NOMO-1 treated with DMSO at 0.1 percent for 48 hours (cell line): ENCODE measurements around the gene C6orf89.
"Not testable (repeated sequence)": the region's sequence is repeated elsewhere in the genome, so short reads cannot be mapped to it uniquely, and the experiment has no call there.

ENCODE experiments used
- DNase-seq: peaks from one replicate; lab custom pipeline; 2025; ENCODE audit not compliant: unreplicated experiment; lab: John Stamatoyannopoulos, UW

C6orf89 gene

DNA sequence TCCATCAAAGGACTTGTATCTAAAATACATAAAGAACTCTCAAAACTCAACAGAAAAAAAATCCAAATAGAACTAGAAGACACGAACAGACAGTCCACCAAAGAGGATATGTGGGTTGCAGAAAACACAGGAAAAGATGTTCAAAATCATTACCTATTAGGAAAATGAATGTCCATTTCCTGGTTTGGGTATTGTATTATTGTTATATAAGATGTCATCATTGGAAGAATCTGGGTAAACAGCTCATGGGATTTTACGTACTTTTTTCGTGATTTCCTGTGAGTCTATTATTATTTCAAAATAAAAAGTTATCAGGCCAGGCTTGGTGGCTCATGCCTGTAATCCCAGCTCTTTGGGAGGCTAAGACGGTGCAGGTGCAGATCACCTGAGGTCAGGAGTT is 59.5 kb downstream of the C6orf89 start:
- DNase-seq: no peak

DNA sequence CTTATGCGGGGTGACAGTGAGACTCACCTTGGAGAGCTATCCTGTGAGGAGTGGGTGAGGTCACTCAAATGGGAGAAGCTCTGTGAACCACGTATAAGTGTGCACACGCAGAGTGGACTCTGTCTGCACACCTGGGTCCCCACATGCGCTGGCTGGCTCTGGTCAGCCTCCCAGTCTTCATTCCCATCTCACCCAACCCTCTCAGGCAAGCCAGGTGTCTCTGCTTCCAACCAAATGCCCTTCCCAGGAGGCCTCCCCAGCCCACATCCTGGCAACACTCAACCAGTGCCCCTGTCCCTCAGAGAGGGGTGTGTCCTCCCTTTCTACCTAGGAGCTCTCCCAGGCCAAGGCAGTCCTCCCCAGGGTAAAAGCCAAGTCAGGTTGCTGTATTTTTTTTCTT is 60.8 kb downstream of the C6orf89 start:
- no peak for DNase-seq

DNA sequence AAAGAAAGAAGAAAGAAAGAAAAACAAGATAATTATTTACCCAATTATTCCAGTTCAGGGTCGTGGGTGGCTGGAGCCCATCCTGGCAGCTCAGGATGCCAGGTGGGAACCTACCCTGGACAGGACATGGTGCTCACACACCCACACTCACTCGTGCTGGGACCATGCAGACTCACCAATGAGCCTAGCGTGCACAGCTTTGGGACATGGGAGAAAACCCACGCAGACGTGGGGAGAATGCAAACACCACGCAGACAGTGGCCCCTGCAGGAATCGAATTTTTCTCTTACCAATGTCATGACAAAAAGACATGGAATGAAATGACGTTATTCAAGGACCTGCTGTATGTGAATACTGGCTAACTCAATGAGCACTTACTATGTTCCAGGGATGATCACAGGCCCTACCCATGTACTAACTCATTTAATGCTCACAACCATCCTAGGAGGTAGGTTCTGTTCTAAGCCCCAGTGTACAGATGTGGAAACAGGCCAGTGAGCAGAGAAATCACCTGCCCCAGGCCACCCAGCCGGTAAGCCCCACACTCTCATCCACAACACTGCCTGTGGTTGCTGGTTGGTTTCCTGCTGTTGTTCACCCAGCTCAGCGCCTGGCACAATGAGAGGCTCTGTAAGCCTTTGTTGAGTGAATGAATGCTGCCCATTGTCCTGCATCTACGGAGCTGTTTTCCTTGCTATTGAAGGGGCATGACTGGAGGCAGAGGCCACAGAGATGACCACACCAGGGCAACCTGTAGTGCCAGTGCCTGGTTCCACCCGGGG is 62.0 kb downstream of the C6orf89 start:
- no peak for DNase-seq

DNA sequence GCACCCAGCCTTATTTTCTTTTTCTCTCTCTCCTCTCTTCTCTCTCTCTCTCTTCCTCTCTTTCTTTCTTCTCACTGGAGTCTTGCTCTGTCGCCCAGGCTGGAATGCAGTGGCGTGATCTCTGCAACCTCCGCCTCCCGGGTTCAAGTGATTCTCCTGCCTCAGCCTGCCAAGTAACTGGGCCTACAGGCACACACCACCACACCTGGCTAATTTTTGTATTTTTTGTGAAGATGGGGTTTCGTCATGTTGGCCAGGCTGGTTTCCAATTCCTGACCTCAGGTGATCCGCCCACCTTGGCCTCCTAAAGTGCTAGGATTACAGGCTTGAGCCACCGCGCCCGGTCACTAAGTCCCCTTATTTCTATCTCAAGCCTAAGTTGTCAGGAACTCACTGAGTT is 63.3 kb downstream of the C6orf89 start:
- not testable (repeated sequence) for DNase-seq

DNA sequence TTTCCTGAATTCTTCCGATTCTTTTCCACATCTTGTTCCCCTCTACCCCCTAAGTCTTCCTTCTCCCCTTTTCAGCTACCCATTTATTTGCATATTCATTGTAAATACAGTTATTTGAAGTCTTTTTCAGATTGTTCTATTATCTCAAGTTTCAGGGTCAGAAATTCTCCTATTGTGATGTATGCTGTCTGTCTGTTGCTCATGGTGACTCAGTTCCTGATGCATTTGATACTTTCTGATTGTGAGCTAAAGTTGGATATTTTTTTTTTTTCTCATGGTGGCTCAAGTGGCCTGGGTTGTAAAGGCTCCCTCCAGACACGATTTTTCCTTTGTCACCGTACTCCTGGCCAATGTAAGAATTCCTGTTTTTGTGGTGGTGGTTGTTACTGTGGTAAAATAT is 63.9 kb downstream of the C6orf89 start:
- no peak for DNase-seq

DNA sequence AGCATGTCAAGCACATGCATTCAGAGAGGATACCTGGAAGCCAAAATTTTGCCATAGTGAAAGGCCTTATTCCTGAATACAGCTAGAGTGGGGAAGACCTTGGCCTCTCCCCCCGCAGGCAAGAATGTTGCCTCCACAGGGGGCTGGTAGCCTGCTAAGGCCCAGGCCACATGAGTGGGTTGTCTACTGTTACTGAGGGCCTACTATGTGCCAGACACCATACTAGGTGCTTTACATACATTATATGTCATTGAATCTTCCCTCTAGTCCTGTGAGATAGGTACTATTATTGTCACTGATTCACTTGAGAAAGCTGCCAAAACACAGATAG is 68.1 kb downstream of the C6orf89 start:
- no peak for DNase-seq

DNA sequence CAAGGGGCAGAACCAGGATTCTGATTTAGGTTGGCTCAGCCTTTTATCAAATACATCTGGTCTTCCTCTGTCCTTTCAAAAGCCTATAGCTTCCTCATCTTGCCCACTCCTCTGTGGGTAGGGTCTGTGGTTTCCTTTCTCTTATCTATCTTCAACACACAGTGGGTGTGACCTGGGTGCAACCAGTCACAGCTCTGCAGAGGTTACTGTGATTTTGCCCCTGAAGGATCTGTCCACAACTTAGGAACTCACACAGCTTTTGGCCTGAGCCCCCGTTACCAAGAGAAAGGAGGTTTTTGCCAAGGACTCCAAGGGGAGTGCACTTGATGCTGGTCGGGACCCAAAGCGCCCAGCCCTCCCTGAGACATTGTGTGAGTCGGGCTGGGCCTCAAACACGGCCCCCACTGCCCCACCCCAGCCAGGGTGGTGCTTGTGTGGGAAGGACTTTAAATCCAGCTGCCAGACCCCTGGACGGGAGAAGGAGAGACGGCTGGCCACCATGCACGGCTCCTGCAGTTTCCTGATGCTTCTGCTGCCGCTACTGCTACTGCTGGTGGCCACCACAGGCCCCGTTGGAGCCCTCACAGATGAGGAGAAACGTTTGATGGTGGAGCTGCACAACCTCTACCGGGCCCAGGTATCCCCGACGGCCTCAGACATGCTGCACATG is 68.6 kb downstream of the C6orf89 start, which contains the start of gene PI16:
Gene PI16 (plus strand): TSS at position 477 of the 670 bp plus-strand sequence. CDS start 23 bp downstream, at position 500.
- peak; percentile 29 for DNase-seq

DNA sequence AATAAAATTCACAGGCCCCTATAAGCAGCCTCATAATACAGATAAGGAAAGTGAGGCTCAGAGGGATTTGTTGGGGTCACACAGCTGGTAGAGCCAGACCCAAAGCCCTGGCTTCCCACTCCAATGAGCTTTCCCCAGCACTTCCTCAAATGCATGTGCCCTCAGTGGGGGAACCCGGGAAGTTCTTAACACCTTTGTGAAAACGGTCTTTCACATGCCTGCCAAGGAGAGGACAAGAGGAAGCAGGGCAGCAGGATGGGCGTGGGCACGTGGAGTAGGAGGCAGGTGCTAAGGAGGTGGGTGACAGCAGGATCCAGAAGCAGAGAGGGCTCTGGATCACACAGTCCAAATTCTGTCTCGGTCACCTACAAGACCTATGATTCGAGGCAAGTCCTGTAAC is 69.4 kb downstream of the C6orf89 start:
- no peak for DNase-seq

DNA sequence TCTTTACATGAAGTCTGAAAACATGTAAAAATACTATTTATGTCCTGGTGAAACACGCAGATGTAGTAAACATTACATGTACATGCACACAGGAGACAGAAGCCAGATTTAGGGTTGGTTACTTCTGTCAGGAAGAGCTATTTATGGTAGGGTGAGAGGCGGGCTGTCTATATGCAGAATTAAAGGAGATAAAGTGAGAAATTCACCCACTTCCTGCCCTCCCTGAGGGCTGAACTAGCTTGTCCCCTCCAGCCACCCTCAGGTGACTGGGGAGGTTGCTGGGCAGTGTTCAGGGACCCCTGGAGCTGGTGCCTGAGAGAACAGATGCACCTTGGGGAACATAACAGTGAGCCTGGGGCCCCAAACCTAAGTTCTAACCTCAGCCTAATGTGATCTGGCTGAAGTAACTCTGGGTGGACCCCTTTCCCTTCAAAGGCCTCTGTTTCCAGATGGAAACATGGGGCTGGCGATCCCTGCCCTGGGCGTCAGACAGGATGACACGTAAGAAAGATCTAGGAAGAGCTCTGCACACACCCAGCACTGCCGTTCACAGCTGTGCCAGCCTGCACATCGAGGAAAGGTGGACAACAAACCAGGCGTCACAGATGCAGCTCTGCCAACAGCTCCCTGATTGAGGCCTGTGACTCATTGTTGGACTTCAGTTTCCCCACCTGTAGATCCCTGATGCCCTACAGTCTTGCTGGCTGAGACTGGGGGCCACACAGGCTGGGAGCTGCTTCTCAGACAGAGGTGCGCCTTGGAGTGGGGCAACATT is 70.1 kb downstream of the C6orf89 start:
- no peak for DNase-seq

DNA sequence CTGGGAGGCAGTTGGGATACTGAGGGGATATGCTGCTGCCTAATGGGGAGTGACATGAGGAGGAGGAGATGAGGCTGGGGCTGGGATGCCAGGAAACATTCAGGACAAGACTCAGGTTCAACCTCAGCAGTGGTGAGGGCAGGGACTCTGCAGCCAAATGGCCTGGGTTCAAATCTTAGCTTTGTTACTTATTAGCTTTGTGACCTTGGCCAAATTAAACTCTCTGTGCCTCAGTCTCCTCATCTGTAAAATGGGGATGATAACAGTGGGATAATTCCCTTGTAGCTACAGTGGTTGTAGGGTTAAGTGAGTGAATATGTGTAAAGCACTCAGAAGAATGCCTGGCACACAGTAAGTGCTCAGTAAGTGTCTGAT is 70.7 kb downstream of the C6orf89 start:
- no peak for DNase-seq

DNA sequence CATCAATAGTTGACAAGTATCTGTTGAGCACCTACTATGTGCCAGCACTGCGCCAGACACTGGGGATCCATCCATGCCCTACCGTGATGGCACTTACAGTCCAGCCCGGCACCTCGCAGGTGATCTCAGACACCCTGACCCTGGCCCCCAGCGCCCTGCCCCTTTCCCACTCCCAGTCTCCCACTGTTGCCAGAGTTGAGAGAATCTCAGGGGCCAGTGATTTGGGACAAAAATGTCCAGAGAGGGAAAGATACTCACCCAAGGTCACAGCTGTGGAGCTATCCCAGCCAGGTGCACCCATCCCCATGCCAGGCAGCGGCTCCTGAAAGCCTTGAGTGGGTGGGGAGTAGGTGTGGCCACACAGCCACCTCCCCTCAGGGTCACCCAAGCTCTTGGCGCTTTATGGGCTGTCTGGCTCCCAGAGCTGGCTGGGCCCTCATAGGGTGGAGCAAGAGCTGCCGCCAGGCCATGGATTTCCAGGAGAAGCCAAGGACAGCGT is 72.1 kb downstream of the C6orf89 start:
- DNase-seq: no peak

DNA sequence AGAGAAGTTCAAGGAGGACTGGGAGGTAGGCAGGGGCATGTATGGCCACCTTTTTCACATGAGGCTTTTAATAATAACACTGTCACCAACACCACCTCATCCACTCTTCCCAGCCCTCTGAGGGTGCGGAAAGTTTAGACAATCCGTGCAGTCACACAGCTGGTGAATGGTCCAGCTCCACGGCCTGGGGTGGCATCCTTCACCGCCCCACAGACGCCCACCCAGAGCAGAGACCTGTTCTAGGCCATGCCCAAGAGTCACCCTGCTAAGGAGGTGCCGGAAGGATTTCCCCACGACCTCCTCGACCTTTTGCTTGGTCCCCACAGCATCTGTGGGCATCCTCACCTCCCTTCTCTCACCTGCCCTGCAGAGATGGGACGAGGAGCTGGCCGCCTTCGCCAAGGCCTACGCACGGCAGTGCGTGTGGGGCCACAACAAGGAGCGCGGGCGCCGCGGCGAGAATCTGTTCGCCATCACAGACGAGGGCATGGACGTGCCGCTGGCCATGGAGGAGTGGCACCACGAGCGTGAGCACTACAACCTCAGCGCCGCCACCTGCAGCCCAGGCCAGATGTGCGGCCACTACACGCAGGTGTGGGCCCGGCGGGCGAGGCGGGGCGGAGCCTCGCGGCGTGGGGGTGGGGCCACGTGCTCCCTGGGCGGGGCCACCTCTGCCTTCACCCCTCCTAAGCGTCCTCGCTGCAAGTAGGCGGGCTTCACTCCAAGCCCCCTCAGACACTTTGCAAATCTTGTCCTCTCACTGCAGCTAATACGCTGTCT is 73.2 kb downstream of the C6orf89 start:
- no peak for DNase-seq

DNA sequence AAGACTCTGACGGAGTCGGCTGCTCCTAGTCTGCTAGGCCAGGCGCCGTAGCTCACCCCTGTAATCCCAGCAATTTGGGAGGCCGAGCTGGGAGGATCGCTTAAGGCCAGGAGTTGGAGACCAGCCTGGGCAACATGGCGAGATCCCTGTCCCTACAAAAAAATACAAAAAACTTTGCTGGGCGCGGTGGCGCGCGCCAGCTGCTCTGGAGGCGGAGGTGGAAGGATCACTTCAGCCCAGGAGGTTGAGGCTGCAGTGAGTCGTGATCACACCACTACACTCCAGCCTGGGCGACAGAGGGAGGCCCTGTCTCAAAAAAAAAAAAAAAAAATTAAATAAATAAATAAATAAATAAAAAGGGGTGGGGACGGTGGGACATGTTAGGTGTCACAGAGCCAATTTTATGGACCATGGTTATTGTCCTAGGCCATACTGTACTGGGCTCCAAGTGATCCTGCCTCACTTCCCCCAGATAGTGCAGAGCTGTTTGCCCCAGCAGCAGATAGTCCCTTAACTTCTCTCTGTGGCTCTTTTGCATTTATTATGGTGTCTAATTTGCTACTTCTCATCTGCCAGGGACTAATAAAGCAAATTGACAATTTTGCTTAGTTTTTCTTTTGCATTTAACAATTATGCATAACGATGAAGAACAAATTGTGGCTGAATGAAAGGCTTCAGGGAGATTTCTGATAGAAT is 74.0 kb downstream of the C6orf89 start:
- no peak for DNase-seq

DNA sequence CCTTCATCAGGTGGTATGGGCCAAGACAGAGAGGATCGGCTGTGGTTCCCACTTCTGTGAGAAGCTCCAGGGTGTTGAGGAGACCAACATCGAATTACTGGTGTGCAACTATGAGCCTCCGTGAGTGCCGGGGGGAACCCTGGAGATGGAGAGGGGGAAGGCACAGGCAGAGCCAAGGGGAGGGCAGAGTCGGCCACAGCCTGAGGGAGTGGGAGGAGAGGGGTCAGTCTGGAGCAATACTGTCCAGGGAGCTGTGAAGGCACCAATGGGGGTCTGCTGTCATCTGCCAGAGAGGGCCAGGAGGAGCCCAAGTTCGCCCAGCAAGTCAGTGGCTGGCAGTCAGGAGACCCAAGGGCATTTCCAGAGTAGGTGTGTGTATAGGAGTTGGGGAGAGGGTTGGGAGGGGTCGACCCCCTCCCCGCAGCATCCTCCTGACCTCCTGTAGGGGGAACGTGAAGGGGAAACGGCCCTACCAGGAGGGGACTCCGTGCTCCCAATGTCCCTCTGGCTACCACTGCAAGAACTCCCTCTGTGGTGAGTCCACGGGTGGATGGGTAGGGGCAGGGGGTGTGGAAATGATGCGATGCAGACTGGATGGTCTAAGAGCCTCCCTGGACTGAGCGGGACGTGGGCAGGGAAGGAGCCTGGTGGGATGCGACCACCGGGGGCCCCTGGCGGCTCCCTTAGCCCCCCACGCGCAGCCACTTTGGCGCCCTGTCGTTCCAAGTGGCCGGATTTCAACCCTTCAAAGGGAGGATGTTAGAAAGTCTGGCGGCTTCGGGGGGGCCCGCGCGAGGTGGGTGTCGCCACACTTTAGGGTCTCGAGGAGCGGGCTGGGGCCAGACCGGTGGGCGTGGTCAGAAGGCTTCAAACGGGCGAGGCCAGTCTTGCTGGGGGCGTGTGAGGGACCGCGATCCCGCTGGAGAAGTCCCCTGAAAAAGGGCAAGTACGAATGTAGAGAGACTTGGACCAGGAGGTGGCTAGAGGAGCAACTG is 76.0 kb downstream of the C6orf89 start:
- DNase-seq: no peak

DNA sequence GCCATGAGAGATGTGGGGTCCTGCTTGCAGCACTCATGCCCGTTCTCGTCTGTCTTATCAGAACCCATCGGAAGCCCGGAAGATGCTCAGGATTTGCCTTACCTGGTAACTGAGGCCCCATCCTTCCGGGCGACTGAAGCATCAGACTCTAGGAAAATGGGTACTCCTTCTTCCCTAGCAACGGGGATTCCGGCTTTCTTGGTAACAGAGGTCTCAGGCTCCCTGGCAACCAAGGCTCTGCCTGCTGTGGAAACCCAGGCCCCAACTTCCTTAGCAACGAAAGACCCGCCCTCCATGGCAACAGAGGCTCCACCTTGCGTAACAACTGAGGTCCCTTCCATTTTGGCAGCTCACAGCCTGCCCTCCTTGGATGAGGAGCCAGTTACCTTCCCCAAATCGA is 77.1 kb downstream of the C6orf89 start:
- peak; percentile 99 for DNase-seq

DNA sequence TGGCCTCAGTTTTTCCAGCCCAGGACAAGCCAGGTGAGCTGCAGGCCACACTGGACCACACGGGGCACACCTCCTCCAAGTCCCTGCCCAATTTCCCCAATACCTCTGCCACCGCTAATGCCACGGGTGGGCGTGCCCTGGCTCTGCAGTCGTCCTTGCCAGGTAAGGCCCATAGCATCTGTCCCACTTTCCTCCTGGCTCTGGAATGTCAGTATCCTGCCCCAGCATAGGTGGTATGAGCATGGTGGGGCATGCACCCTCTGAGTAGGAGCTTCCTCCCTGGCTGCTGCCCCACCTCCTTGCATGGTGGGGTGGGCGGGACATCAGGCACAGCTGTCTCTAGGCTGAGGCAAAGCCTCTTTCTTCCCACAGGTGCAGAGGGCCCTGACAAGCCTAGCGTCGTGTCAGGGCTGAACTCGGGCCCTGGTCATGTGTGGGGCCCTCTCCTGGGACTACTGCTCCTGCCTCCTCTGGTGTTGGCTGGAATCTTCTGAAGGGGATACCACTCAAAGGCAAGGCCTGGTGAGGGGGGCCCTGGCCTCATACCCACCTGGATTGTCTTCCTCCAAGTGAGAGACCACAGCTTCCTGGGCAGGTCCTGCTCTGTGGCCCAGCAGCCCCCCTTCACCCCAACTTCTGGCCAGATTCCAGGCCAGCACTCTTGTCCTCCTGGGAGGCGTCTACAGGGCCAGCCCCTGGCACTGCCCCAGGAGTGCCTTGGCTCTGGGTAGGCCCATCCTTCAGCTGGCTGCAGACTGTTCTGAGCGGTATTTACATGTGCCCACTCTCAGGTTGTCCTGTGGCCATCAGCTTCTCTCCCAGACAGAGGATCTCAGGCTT is 77.9 kb downstream of the C6orf89 start:
- peak; percentile 10 for DNase-seq

DNA sequence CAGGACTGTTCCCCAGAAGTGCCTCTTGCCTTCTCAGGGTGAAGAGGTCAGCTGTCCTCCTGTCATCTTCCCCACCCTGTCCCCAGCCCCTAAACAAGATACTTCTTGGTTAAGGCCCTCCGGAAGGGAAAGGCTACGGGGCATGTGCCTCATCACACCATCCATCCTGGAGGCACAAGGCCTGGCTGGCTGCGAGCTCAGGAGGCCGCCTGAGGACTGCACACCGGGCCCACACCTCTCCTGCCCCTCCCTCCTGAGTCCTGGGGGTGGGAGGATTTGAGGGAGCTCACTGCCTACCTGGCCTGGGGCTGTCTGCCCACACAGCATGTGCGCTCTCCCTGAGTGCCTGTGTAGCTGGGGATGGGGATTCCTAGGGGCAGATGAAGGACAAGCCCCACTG is 78.6 kb downstream of the C6orf89 start:
- no peak for DNase-seq

DNA sequence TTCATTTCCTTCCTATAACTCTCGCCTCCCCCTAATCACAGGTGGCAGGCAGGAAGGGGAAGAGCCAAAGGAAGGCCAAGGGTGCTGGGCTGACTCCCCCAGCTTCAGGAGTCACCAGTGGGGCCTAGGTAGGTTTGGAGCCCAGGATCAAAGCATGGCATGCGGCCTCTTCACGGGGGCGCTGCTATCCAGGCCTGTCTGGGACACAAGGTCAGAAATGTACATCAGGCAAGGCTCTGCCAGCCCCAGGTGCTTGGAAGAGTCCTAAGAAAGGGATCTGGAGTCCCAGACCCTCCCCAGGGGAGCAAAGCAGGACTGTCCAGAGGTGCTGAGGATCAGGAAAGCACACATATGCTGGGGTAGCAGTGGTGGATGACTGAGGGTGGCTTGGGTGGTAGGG is 79.2 kb downstream of the C6orf89 start:
- no peak for DNase-seq
